Measurements from ENCODE around the gene MS4A4E.

DNA sequence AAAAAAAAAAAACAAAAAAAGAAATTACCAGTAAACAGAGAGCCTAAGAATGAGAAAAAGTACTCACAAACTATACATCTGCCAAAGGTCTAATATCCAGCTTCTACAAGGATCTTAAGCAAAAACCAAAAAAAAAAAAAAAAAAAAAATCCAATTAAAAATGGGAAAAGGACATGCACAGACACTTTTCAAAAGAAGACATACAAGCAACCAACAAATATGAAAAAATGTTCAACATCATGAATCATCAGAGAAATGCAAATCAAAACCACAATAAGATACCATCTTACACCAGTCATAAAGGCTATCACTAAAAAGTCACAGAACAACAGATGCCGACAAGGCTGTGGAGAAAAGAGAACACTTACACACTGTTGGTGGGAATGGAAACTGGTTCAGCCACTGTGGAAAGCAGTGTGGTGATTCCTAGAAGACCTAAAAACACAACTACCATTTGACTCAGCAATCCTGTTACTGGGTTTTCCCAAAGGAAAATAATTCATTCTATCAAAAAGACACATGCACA lies 78.3 kb downstream of the MS4A4E start:
- TF ChIP-seq, protein P1, sequence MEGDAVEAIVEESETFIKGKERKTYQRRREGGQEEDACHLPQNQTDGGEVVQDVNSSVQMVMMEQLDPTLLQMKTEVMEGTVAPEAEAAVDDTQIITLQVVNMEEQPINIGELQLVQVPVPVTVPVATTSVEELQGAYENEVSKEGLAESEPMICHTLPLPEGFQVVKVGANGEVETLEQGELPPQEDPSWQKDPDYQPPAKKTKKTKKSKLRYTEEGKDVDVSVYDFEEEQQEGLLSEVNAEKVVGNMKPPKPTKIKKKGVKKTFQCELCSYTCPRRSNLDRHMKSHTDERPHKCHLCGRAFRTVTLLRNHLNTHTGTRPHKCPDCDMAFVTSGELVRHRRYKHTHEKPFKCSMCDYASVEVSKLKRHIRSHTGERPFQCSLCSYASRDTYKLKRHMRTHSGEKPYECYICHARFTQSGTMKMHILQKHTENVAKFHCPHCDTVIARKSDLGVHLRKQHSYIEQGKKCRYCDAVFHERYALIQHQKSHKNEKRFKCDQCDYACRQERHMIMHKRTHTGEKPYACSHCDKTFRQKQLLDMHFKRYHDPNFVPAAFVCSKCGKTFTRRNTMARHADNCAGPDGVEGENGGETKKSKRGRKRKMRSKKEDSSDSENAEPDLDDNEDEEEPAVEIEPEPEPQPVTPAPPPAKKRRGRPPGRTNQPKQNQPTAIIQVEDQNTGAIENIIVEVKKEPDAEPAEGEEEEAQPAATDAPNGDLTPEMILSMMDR (optimal IDR thresholded peaks at IDR 0.05 in 1 of 3, IDR thresholded peaks at IDR 0.05 in 1 of 3, conservative IDR thresholded peaks at IDR 0.05 in 1 of 3; ENCODE audit: extremely low read depth in 1 of 3, insufficient read depth in 2 of 3, low read length in 3 of 3) = no peak
- no peak for TF ChIP-seq EZH2 (IDR thresholded peaks at IDR 0.05; ENCODE audit: low read length)
